ENCODE results near the gene MED22. TPM values are rescaled to one million over a fixed set of nuclear protein-coding genes. Genes with fewer than 3 reads are reported as not detected.
"Not testable (repeated sequence)": the region's sequence is repeated elsewhere in the genome, so short reads cannot be mapped to it uniquely, and the experiment has no call there.

Gene MED22
- total RNA-seq, 2 experiments from 2014 or later = 18.4 to 21.5 TPM

GRCh38 chr9:133331221-133331620 lies 16.7 kb downstream of the MED22 start:
- Mint-ChIP-seq H3K27ac (no peak overlapping the region), H3K4me1 (ENCODE audit: low read depth) (peaks cover 27% of the 10 kb centered on the region), H3K4me3 (no peak overlapping the region), H3K36me3 (ENCODE audit: low read depth) (peaks cover 28% of the 10 kb centered on the region), H3K9me3 (no peaks in the 10 kb centered on the region), H3K27me3 (ENCODE audit: low read depth) (no peaks in the 10 kb centered on the region)
- CTCF ChIA-PET = interaction anchor here (0.6 to 1.8 kb wide), 2 partner anchors 26 to 145 kb away, joined by 3 to 13 read pairs; no protein-coding TSS in a partner anchor
- intact Hi-C loops (cut with micrococcal nuclease) = no loop called here
- no peak for DNase-seq

- not testable (repeated sequence) for DNase-seq
These were observed 18.4 kb downstream of the MED22 start for GRCh38 chr9:133329306-133330156.

GRCh38 chr9:133327834-133328484 lies 20.0 kb downstream of the MED22 start:
- peaks cover 6% of the 10 kb centered on the region for H3K4me1 Mint-ChIP-seq (ENCODE audit: low read depth)
- no peak overlapping the region for H3K27ac Mint-ChIP-seq
- DNase-seq = no peak
- intact Hi-C loops (cut with micrococcal nuclease) = no loop called here
- CTCF ChIA-PET = no interaction called here
- H3K36me3 Mint-ChIP-seq (ENCODE audit: low read depth) = peaks cover 8% of the 10 kb centered on the region
- H3K27me3 Mint-ChIP-seq (ENCODE audit: low read depth) = no peaks in the 10 kb centered on the region
- no peak overlapping the region for H3K4me3 Mint-ChIP-seq
- H3K9me3 Mint-ChIP-seq = no peaks in the 10 kb centered on the region

More at GRCh38 chr9:133329306-133330156, 18.4 kb downstream of the MED22 start:
- H3K27me3 Mint-ChIP-seq (ENCODE audit: low read depth); H3K9me3 Mint-ChIP-seq; H3K4me3 Mint-ChIP-seq: not testable (repeated sequence)
- intact Hi-C loops (cut with micrococcal nuclease) = loop anchor here (1.0 kb wide), 1 partner anchor 144 kb away; no protein-coding TSS in a partner anchor
- CTCF ChIA-PET = interaction anchor here (0.8 to 1.8 kb wide), 5 partner anchors 41 to 143 kb away, joined by 3 to 13 read pairs (median 4); no protein-coding TSS in a partner anchor
- H3K36me3 Mint-ChIP-seq (ENCODE audit: low read depth) = peaks cover 17% of the 10 kb centered on the region
- peak overlapping the region; percentile 1 for H3K27ac Mint-ChIP-seq
- H3K4me1 Mint-ChIP-seq (ENCODE audit: low read depth) = peaks cover 18% of the 10 kb centered on the region

GRCh38 chr9:133327021-133327420 lies 20.9 kb downstream of the MED22 start:
- CTCF ChIA-PET = not testable (repeated sequence)

GRCh38 chr9:133323991-133324703 lies 23.8 kb downstream of the MED22 start:
- Mint-ChIP-seq H3K36me3 (ENCODE audit: low read depth) (no peaks in the 10 kb centered on the region), H3K9me3 (no peaks in the 10 kb centered on the region), H3K27me3 (ENCODE audit: low read depth) (no peaks in the 10 kb centered on the region), H3K4me3 (no peak overlapping the region), H3K27ac (no peak overlapping the region), H3K4me1 (ENCODE audit: low read depth) (no peaks in the 10 kb centered on the region)
- intact Hi-C loops (cut with micrococcal nuclease) = no loop called here
- DNase-seq = no peak
- CTCF ChIA-PET = interaction anchor here (1.5 kb wide), 1 partner anchor 85 kb away, joined by 4 read pairs; no protein-coding TSS in a partner anchor

More at GRCh38 chr9:133327021-133327420, 20.9 kb downstream of the MED22 start:
- intact Hi-C loops (cut with micrococcal nuclease); DNase-seq; H3K27me3 Mint-ChIP-seq (ENCODE audit: low read depth); H3K27ac Mint-ChIP-seq; H3K4me1 Mint-ChIP-seq (ENCODE audit: low read depth); H3K4me3 Mint-ChIP-seq; H3K9me3 Mint-ChIP-seq; H3K36me3 Mint-ChIP-seq (ENCODE audit: low read depth): not testable (repeated sequence)

- Mint-ChIP-seq H3K27ac (no peak overlapping the region), H3K4me1 (ENCODE audit: low read depth) (no peaks in the 10 kb centered on the region), H3K4me3 (no peak overlapping the region), H3K27me3 (ENCODE audit: low read depth) (no peaks in the 10 kb centered on the region), H3K36me3 (ENCODE audit: low read depth) (no peaks in the 10 kb centered on the region), H3K9me3 (no peaks in the 10 kb centered on the region)
- CTCF ChIA-PET = no interaction called here
- intact Hi-C loops (cut with micrococcal nuclease) = no loop called here
- DNase-seq = no peak
These were observed 24.7 kb downstream of the MED22 start for GRCh38 chr9:133323211-133323610.

GRCh38 chr9:133322701-133323100 lies 25.2 kb downstream of the MED22 start:
- Mint-ChIP-seq H3K9me3 (no peaks in the 10 kb centered on the region), H3K4me3 (no peak overlapping the region), H3K36me3 (ENCODE audit: low read depth) (no peaks in the 10 kb centered on the region), H3K27ac (no peak overlapping the region), H3K4me1 (ENCODE audit: low read depth) (no peaks in the 10 kb centered on the region), H3K27me3 (ENCODE audit: low read depth) (no peaks in the 10 kb centered on the region)
- CTCF ChIA-PET = no interaction called here
- DNase-seq = no peak
- intact Hi-C loops (cut with micrococcal nuclease) = no loop called here

GRCh38 chr9:133321411-133321935 lies 26.5 kb downstream of the MED22 start:
- CTCF ChIA-PET = no interaction called here
- intact Hi-C loops (cut with micrococcal nuclease) = no loop called here
- H3K4me1 Mint-ChIP-seq (ENCODE audit: low read depth) = no peaks in the 10 kb centered on the region

GRCh38 chr9:133320421-133320881 lies 27.5 kb downstream of the MED22 start:
- CTCF ChIA-PET = interaction anchor here (0.6 kb wide), 1 partner anchor 84 kb away, joined by 3 read pairs; no protein-coding TSS in a partner anchor
- no peak for DNase-seq
- H3K4me1 Mint-ChIP-seq (ENCODE audit: low read depth) = no peaks in the 10 kb centered on the region
- no peaks in the 10 kb centered on the region for H3K27me3 Mint-ChIP-seq (ENCODE audit: low read depth)
- no peaks in the 10 kb centered on the region for H3K36me3 Mint-ChIP-seq (ENCODE audit: low read depth)
- H3K9me3 Mint-ChIP-seq = no peaks in the 10 kb centered on the region
- H3K27ac Mint-ChIP-seq = no peak overlapping the region
- intact Hi-C loops (cut with micrococcal nuclease) = no loop called here
- H3K4me3 Mint-ChIP-seq = no peak overlapping the region

More at GRCh38 chr9:133321411-133321935, 26.5 kb downstream of the MED22 start:
- H3K36me3 Mint-ChIP-seq (ENCODE audit: low read depth) = no peaks in the 10 kb centered on the region
- no peaks in the 10 kb centered on the region for H3K27me3 Mint-ChIP-seq (ENCODE audit: low read depth)
- H3K4me3 Mint-ChIP-seq = no peak overlapping the region
- H3K9me3 Mint-ChIP-seq = no peaks in the 10 kb centered on the region
- no peak for DNase-seq
- no peak overlapping the region for H3K27ac Mint-ChIP-seq

- H3K9me3 Mint-ChIP-seq; H3K4me1 Mint-ChIP-seq (ENCODE audit: low read depth); H3K36me3 Mint-ChIP-seq (ENCODE audit: low read depth); CTCF ChIA-PET; DNase-seq; H3K27ac Mint-ChIP-seq; intact Hi-C loops (cut with micrococcal nuclease); H3K4me3 Mint-ChIP-seq; H3K27me3 Mint-ChIP-seq (ENCODE audit: low read depth): not testable (repeated sequence)
These were observed 30.4 kb downstream of the MED22 start for GRCh38 chr9:133317551-133317950.

GRCh38 chr9:133315997-133316396 lies 31.9 kb downstream of the MED22 start:
- H3K36me3 Mint-ChIP-seq (ENCODE audit: low read depth) = no peaks in the 10 kb centered on the region
- H3K4me1 Mint-ChIP-seq (ENCODE audit: low read depth) = no peaks in the 10 kb centered on the region
- no peak overlapping the region for H3K27ac Mint-ChIP-seq
- intact Hi-C loops (cut with micrococcal nuclease) = no loop called here
- CTCF ChIA-PET = no interaction called here
- H3K27me3 Mint-ChIP-seq (ENCODE audit: low read depth) = no peaks in the 10 kb centered on the region
- no peaks in the 10 kb centered on the region for H3K9me3 Mint-ChIP-seq
- H3K4me3 Mint-ChIP-seq = no peak overlapping the region
- DNase-seq = no peak

- Mint-ChIP-seq H3K27me3 (ENCODE audit: low read depth) (peaks cover 11% of the 10 kb centered on the region), H3K27ac (no peak overlapping the region), H3K36me3 (ENCODE audit: low read depth) (no peaks in the 10 kb centered on the region), H3K4me3 (no peak overlapping the region), H3K9me3 (no peaks in the 10 kb centered on the region), H3K4me1 (ENCODE audit: low read depth) (no peaks in the 10 kb centered on the region)
- CTCF ChIA-PET = no interaction called here
- DNase-seq = no peak
- intact Hi-C loops (cut with micrococcal nuclease) = no loop called here
These were observed 38.3 kb downstream of the MED22 start for GRCh38 chr9:133309608-133310007.
